MM.1S (cell line): ENCODE measurements around the gene TMEM143.

Experiments
- DNase-seq: peaks from one replicate; pipeline ENCODE4 v3.0.0-alpha.2; 2015
- H2AFZ ChIP-seq: fragments of 300-600 bp; sonication (generic); 2 replicates; pipeline ENCODE4 v1.6.0; 2016; ENCODE audit warnings: antibody characterized with exemption, low read length
- H3F3A ChIP-seq: fragments of 300-600 bp; sonication (generic); 2 replicates; pipeline ENCODE4 v1.6.1; 2016; ENCODE audit warnings: mild to moderate bottlenecking, antibody characterized with exemption, low read length, moderate library complexity, mixed read lengths; ENCODE audit not compliant: insufficient read depth
- H3K27ac ChIP-seq: fragments of 300-600 bp; sonication (generic); 2 replicates; pipeline ENCODE4 v1.5.1; 2016; ENCODE audit warnings: mild to moderate bottlenecking, low read length
- H3K27me3 ChIP-seq: fragments of 300-600 bp; sonication (generic); replicated peaks from 2 replicates; pipeline ENCODE4 v1.6.0; 2016; ENCODE audit warnings: low read length; ENCODE audit not compliant: insufficient read depth
- H3K36me3 ChIP-seq: fragments of 300-600 bp; sonication (generic); replicated peaks from 2 replicates; pipeline ENCODE4 v1.6.1; 2016; ENCODE audit warnings: mild to moderate bottlenecking, low read length, mixed read lengths; ENCODE audit not compliant: insufficient read depth
- H3K4me1 ChIP-seq: fragments of 300-600 bp; sonication (generic); 2 replicates; pipeline ENCODE4 v1.6.1; 2016; ENCODE audit warnings: low read length, mixed read lengths
- H3K4me2 ChIP-seq: fragments of 300-600 bp; sonication (generic); 2 replicates; pipeline ENCODE4 v1.6.0; 2016; ENCODE audit warnings: low read depth, low read length
- H3K4me3 ChIP-seq: fragments of 300-600 bp; sonication (generic); 2 replicates; pipeline ENCODE4 v1.5.1; 2016; ENCODE audit warnings: low read length, mixed read lengths
- H3K79me2 ChIP-seq: fragments of 300-600 bp; sonication (generic); 2 replicates; pipeline ENCODE4 v1.6.1; 2016; ENCODE audit warnings: mixed run types, low read length, mixed read lengths
- H3K9ac ChIP-seq: fragments of 300-600 bp; sonication (generic); 2 replicates; pipeline ENCODE4 v1.6.1; 2016; ENCODE audit warnings: low read length, mixed read lengths
- H3K9me2 ChIP-seq: fragments of 300-600 bp; sonication (generic); replicated peaks from 2 replicates; pipeline ENCODE4 v1.6.1; 2016; ENCODE audit warnings: mild to moderate bottlenecking, low read length, mixed read lengths; ENCODE audit not compliant: insufficient read depth
- H3K9me3 ChIP-seq: fragments of 300-600 bp; sonication (generic); replicated peaks from 2 replicates; pipeline ENCODE4 v1.6.1; 2016; ENCODE audit warnings: mild to moderate bottlenecking, low read length, mixed read lengths; ENCODE audit not compliant: insufficient read depth
- H4K20me1 ChIP-seq: fragments of 300-600 bp; sonication (generic); 2 replicates; pipeline ENCODE4 v1.6.1; 2016; ENCODE audit warnings: mild to moderate bottlenecking, low read length, moderate library complexity, mixed read lengths; ENCODE audit not compliant: insufficient read depth
- EZH2 ChIP-seq: fragments of 300-600 bp; sonication (generic); optimal IDR thresholded peaks from 2 replicates; pipeline ENCODE3; 2017; ENCODE audit warnings: low read depth, mild to moderate bottlenecking, antibody characterized with exemption, low read length, mixed read lengths
- EZH2phosphoT487 ChIP-seq: fragments of 300-600 bp; sonication (generic); IDR thresholded peaks from 2 replicates; pipeline ENCODE4 v1.6.1; 2018; ENCODE audit warnings: antibody characterized with exemption, low read length
- TF ChIP-seq, protein P1 (sequence below): fragments of 300-600 bp; sonication (generic); IDR thresholded peaks from 2 replicates; pipeline ENCODE4 v1.5.1; 2016; ENCODE audit warnings: antibody characterized with exemption, low read length, mixed read lengths

TMEM143 gene

DNA sequence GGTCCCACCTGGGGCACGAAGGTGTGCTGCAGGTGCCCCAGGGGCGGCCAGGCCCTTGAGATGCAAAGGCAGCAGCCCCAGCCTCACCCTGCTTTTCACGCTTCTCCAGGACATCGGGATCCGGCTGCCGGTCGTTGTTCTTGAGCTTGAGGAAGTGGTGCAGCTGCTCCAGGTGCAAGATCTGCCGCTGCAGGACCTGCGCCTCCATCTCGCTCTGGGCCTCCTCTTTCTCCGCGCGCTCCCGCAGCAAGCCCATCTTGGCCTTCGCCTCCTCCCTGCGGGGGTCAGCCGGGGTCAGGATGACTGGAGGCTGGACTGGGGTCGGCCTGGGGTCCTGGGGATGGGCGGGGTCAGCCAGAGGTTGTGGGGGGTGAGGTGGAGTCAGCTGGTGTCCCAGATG, 59.9 kb downstream of the TMEM143 start:
- Histone ChIP-seq H3K27ac (no peak overlapping the region), H3F3A (no peaks in the 10 kb centered on the region), H3K4me1 (no peaks in the 10 kb centered on the region), H2AFZ (no peak overlapping the region), H3K4me3 (no peak overlapping the region), H3K9me2 (no peaks in the 10 kb centered on the region), H3K27me3 (peaks cover 67% of the 10 kb centered on the region), H3K4me2 (no peak overlapping the region), H3K9me3 (no peaks in the 10 kb centered on the region), H4K20me1 (no peaks in the 10 kb centered on the region), H3K36me3 (no peaks in the 10 kb centered on the region), H3K9ac (no peak overlapping the region), H3K79me2 (no peaks in the 10 kb centered on the region)
- no peak for TF ChIP-seq EZH2phosphoT487
- no peak for TF ChIP-seq EZH2
- TF ChIP-seq, protein P1, sequence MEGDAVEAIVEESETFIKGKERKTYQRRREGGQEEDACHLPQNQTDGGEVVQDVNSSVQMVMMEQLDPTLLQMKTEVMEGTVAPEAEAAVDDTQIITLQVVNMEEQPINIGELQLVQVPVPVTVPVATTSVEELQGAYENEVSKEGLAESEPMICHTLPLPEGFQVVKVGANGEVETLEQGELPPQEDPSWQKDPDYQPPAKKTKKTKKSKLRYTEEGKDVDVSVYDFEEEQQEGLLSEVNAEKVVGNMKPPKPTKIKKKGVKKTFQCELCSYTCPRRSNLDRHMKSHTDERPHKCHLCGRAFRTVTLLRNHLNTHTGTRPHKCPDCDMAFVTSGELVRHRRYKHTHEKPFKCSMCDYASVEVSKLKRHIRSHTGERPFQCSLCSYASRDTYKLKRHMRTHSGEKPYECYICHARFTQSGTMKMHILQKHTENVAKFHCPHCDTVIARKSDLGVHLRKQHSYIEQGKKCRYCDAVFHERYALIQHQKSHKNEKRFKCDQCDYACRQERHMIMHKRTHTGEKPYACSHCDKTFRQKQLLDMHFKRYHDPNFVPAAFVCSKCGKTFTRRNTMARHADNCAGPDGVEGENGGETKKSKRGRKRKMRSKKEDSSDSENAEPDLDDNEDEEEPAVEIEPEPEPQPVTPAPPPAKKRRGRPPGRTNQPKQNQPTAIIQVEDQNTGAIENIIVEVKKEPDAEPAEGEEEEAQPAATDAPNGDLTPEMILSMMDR = no peak
- DNase-seq = no peak

DNA sequence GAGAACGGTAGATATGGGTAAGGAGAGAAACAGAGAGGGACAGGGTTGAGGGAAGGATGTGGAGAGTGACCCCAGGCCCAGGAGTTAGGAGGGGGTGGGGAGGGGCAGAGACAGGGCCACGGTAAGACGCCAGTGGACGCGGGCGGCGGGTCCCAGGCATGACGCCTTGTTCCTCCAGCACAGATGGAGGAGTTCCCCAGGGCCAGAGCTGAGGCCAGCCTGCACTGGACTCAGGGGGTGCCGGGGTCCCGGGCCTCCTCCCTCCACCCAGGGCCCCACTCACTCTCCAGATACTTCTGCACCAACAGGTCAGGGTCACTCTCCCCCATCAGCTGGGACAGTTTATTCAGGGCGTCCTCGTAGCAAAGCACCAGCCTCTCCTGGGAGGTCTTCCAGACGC, 60.4 kb downstream of the TMEM143 start:
- no peaks in the 10 kb centered on the region for H3F3A ChIP-seq
- H3K36me3 ChIP-seq = no peaks in the 10 kb centered on the region
- no peaks in the 10 kb centered on the region for H3K4me1 ChIP-seq
- H3K4me2 ChIP-seq = no peak overlapping the region
- TF ChIP-seq EZH2phosphoT487 (no peak), EZH2 (no peak)
- TF ChIP-seq, protein P1 = no peak
- no peaks in the 10 kb centered on the region for H3K79me2 ChIP-seq
- no peak overlapping the region for H2AFZ ChIP-seq
- H3K4me3 ChIP-seq = no peak overlapping the region
- H3K9me3 ChIP-seq = no peaks in the 10 kb centered on the region
- H3K27ac ChIP-seq = no peak overlapping the region
- H4K20me1 ChIP-seq = no peaks in the 10 kb centered on the region
- no peak for DNase-seq
- H3K9me2 ChIP-seq = no peaks in the 10 kb centered on the region
- no peak overlapping the region for H3K9ac ChIP-seq
- peaks cover 67% of the 10 kb centered on the region for H3K27me3 ChIP-seq

- Histone ChIP-seq H3K9me3 (no peaks in the 10 kb centered on the region), H3K4me2 (no peak overlapping the region), H4K20me1 (no peaks in the 10 kb centered on the region), H3K9ac (no peak overlapping the region), H3K36me3 (no peaks in the 10 kb centered on the region), H3K27me3 (peaks cover 70% of the 10 kb centered on the region), H3K27ac (no peak overlapping the region), H3K9me2 (no peaks in the 10 kb centered on the region), H2AFZ (no peak overlapping the region), H3F3A (no peaks in the 10 kb centered on the region), H3K79me2 (no peaks in the 10 kb centered on the region), H3K4me3 (no peak overlapping the region), H3K4me1 (no peaks in the 10 kb centered on the region)
- TF ChIP-seq, protein P1 = no peak
- TF ChIP-seq EZH2phosphoT487 = no peak
- DNase-seq = no peak
Measured at GRCh38 chr19:48302600-48302959, 61.2 kb downstream of the TMEM143 start.
